ENCODE measurements around the gene NSMF.

NSMF gene

DNA sequence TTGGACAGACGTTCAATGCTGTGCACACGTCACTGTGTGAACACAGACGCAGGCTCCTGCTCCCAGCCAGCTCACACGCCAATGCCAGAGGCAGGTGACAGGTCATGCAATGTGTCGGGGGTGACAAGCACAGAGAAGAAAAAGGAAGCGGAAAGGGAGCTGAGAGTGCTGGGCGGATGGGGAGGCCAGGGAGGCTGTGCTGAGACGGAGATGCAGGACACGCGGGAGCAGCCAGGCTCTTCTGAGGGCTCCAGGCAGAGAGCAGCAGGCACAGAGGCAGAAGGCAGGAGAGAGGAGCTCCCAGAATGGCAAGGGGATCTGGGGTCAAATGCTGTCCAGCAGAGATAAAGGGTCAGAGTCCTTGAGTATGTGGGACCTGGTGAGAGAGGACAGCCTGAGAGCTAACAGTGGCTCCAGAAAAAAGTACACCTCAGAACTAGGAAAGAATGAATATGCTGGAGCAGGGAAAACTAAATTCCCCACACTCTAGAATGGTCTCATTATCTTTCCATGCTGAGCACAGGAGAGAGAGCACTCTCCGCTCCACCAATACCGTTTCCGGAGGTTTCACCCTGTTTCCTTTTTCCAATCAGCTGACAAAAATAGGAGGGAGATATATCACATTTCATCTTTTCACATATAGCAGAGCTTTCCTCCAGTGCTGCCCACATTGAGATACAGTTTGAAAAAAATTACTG lies 32.8 kb upstream of the NSMF start:
- DNase-seq: no peak

DNA sequence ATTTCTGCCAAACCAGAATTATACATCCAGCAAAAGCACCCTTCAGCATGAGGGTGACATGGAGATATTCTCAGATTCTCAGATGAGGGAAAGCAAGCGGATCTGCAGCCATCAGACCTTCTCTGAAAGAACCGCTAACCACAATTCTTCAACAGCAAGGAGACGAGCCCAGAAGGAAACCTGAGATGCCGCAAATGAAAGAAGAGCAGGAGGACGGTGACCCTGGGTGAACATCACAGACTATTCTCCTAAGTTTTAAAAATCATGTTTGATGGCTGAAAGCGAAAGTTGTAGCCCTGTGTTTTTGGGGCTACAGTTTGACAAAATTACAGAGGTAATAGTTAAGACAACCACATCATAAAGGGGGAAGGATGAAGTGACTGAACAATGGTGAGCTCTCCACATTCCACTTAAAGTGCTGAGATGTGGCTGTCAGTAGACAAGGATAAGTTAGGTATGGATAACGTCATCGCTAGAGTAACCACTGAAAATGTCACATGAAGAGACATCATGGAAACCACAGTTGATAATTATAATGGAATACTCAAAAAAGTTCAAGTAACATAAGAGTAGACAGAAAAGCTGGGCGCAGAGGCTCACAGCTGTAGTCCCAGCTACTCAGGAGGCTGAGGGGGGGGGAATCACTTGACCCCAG lies 31.5 kb upstream of the NSMF start:
- DNase-seq: no peak

DNA sequence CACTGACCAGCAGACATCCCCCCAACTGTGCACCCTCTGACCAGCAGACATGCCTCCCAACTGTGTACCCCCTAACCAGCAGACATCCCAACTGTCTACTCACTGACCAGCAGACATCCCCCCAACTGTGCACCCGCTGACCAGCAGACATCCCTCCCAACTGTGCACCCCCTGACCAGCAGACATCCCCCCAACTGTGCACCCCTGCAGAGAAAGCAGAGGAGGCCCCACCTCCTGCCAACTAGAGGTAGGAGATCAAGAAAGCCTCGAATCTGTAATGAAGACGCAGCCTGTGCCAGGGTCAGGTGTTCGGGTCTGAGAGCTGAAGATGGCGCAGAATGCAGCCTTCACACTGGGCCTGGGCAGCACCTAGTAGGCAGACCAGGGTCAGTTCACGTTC lies 29.8 kb upstream of the NSMF start:
- DNase-seq: no peak

DNA sequence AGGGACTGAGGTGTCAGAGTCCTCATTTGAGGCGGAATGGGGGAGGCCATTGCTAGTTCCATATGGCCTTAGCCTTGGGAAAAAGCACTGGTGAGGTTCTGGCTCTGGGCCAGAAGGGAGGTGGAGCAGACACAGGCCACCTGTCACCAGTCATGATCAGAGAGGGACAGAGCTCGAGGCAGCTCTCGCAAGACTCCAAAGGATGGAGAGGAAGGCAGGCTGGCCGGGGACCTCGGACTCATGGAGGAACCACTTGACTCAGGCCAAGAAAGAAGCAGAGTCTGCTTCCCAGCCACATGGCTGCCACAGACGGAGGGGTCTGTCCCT lies 29.2 kb upstream of the NSMF start:
- no peak for DNase-seq

DNA sequence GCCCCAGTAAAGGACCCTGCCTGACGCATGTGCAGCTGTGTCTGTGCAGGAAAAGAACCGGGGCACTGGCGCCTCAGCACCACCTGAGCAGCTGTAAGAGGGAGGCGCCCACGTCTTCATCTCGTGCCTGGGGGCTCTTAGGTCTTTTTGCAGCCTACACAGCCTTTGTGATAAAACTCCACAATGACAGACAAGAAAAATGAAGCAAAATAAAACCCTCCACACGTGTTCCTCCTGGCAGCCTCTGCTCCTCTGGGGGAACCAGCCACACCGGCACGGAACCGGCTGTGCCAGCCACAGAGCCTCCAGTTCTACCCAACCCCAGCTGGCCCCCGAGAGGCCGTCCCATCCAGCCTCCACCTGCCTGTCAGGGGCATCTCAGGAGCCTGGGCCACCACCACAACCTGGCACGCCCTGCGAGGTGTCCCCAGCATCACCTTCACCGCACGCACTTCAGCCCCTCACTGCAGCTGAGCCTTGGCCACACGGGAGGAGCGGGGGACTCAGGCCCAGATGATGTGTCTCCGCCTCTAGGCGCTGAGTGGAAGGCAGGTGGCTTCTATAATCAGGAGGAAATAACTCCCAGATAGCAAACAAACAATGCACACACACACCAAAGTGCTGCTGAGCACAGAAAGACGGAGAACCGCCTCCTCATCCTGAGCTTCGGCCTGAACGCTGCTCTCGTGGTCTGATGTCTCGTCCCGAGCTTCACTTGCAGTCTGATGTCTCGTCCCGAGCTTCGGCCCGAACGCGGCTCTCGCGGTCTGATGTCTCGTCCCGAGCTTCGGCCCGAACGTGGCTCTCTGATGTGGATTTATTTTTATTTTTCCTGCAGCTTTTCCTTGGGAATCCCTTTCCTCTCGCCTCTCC lies 28.6 kb upstream of the NSMF start:
- DNase-seq: no peak

DNA sequence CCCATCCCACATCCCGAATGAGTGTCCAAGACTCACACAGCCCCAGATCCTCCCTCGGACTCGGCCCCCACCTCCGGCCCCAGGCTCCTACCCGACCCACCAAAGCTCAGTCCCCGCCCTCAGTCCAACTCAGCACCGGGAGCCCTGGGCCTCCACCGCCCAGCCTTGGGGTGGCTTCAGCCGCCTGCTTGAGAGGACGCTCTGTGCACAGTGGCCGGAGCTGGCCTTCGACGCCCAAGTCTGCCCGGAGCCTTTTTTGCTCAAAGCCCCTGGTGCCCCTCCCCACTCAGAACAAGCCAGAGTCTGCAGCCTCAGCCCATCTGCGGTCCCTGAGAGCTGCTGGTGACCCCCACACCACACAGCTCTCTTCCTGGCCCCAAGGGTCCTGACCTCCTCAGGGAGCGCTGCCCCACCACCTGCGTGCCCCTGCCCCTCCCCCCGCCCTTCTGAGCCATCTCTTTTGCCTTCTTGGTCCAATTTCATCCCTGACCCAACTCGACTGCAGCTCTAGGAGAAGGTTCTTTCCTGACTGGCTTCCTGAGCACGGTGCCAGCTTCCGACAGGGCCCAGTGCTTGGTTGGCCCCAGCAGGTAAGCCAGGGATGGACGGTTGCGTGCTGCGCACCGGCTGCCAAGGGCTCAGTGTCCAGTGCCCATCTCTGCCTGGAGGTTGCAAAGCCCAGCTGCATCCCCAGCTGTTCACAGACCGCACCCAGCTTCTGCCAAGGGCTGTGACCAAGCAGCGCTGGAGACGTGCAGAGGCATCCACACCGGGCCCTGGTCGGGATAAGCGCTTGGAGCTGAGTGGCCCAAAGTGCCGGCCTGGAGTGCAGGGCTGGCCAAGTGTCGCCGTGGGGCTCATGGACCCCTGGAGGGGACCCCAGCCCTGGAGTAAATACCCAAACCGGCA lies 27.7 kb upstream of the NSMF start:
- no peak for DNase-seq

DNA sequence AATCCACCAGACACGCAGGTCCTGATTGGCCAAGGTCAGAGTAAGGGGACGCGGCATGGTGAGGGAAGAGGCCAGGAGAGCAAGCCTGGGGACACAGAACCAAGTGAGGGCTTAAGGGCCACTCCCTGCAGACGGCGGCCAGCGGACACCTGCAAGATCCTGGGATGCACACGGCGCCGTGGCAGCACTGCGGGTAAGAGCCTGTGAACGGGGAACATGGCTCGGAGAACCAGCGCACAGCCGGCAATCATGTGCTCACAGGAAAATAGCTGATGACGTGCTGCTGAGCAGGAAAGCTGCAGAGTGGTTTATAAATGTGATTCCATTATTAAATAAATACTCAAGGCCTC lies 27.0 kb upstream of the NSMF start:
- DNase-seq: no peak

DNA sequence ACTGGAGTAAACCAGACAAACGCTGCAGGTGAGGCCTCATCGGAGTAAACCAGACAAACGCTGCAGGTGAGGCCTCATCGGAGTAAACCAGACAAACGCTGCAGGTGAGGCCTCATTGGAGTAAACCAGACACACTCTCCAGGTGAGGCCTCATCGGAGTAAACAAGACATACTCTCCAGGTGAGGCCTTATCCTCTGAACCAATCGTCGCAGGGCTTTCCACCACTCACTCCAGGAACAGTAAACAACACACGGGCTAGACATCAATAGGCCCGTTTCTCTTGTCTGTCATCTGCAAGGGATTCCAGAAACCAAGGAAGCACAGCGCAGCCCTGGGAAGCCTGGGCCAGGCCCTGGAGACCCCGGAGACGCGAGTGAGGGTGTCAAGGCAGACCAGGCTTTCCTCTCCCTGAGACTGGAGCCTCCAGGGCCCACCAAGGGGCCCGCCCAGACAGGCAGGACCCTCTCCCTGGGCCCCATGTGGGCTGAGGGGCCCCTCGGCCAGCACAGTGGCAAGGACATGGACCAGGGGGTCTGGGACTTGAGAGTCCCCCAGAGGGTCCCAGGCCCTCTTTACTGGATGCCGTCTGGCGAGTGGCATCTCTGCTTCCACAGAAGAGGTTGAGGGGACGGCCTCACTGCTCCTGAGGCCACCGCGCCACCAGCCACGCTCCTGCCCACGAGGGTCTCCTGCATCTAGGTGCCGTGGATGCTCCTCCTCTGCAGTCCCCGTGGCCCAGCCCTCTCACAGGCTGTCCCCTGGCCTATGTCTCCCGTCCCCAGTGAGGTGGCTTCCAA lies 26.4 kb upstream of the NSMF start:
- no peak for DNase-seq

DNA sequence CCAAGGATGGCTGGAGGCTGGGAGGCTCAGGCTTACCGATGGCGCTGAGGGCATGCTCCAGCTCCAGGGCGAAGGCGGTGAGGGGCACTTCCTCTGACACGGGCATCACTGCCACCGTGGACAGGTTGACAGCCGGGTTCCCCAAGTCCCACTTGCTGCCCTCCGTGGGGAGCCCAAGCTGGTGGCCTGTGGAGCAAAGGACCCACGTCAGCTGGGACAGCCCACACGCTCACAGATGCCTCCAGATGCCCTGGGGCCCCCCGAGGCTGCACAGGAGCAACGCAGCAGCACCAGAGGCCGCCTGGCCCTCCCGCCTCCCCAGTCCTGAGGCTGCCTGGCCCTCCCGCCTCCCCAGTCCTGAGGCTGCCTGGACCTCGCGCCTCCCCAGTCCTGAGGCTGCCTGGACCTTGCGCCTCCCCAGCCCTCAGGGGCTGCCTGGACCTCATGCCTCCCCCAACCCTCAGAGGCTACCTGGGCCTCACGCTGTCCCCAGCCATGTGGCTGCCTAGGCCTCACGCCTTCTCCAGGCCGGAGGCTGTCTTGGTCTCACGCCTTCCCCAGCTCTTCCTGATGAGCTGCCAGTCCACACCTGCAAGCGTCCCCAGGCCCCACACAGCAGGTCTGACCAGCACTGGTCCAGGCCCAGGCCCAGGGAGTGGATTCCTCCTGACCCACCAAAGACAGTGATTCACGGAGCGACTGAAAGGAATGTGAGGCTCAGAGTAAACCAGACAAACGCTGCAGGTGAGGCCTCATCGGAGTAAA lies 25.6 kb upstream of the NSMF start:
- DNase-seq: no peak

DNA sequence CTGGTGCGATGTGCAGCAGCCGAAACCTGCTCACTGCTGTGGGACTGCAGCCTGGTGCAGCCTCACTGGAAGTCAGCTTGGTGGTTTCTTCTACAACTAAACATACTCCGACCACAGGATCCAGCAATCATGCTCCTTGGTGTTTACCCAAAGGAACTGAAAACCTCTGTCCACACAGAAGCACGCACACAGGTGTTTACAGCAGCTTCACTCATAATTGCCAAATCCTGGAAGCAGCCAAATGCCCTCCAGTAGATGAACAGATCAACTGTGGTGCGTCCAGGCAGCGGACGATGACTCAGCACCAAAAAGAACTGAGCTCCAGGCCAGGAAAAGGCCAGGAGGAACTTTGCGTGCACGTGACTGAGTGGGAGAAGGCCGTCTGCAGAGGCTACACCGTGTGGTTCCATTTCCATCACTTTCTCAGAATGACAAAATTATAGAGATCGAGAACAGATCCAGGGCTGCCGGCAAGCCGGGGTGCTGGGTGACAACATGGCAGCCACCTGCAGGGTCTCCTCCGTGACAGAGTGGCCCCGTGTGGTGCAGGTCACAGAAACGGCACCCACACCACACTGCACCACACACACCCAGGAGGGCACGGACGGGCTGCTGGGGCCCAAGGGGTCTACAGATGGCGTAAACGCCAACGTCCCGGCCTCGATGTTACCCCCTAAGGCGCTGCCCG lies 23.1 kb upstream of the NSMF start:
- DNase-seq: no peak

DNA sequence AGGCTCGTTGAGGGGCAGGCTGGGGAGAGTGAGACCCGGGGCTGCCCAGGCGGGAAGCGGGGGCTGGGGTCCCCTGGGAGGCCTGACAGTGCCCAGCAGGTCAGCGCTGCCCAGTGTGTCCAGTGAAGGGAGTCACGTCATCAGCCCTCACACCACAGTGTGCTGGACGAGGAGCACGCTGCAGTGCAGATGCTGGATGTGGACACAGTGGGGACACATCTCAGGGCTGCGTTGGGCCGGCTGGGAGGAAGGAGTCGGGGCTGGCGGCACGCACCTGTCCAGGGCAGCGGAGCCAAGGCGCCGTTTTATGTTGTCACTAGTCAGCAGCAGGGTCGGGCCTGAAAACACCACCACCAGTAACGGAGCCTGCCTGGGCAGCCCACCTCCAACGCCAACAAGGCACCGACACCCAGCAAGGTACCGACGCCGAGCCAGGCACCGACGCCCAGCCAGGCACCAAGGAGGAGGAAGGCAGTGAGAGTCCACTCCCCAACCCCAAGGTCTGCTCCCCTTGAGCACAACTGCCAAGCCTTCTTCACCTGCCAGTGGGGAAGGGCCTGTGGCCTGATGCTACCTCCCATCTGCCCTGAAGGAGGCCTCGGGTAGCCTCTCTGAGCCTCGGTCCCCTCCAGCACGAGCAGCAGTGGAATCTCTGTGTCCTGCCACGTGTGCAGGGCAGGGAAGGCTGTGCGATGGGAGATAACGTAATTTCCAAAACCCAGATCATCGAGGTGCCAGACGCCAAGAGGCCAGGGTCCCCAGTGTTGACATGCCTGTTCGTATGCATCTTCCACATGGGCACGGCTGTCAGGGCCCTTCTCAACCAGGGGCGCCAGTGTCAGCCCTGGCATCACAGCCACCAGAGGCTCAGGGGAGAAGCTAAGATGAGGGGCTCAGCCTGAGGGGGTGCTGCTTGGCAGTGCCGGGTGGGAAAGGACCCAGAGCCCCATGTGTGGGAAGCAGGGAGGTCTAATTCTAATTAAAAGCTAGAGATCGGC lies 21.9 kb upstream of the NSMF start:
- DNase-seq: no peak

DNA sequence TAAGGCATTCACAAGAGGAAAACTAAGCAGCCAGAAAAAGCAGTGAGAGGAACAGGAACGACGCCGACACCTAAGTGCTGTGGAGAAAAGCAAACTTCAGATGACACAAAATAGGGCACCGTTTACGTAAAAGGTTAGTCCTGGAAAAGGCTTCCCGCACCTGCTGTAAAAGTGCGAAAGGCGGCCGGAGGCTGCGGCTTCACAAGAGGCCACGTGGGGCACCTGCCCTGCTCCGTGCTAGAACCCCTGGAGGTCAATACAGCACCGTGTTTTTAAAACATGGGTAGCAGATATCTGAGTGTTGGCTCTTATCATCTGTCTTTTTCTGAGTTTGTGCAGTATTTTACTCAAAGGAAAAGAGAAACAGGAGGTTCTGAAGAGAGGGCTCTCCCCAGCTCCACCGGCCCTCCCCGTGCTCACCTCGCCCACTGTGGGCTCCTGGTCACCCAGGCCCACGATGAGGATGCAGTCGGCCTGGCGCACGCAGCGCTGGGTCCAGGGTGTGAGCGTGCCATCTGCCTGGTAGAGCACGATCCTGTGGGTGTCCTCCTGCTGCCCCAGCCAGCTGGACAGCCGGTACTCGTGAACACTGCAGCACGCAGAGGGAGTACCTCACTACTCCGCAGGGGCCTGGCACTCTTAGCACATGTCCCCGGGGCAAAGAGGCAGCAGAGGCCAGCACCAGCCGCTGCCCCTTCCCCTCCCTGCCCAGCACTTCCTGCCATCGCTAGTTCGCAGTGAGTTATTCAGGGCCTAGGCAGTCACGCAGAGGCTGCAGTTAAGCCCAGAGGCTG lies 21.0 kb upstream of the NSMF start:
- DNase-seq: no peak

DNA sequence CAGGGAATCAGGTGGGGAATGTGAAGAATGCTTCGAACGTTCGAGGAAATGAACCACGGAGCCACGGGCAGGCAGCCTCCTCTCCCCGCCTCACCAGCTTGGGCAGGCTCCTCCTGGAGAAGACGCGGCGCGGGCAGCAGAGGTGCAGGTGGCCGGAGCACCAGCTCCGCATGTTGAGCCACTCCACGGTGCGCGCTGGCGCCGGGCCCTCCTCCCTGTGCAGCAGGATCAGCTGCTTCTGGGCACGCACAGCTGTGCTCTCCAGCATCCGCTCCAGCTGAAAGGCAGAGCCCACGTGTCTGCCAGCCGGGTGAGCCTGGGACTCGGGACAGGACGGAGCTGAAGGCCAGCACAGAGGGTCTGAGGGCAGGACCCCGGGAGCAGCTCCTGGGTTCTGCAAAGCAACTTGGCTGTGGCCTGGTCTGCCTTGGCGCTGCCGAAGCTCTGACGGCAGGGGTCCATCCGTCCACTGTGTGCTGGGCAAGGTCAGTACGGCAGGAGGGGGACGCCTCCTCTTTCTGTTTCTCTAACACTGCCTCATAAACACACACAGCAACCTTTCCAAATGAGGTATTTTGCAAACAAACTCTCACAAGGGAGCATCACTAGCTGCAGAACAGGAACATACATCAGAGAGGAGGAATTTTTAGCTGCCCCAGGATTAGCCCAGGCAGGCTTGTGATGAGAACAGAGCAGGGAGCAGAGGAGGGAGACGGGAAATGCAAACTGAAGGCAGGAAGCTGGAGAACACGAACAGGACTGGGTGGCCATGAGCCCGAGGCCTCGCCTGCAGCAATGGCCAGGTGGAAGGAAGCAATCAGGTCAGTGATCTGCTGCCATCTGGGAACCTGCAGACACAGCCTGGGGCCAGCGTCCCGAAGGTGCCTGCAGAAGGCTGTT lies 20.1 kb upstream of the NSMF start:
- no peak for DNase-seq

DNA sequence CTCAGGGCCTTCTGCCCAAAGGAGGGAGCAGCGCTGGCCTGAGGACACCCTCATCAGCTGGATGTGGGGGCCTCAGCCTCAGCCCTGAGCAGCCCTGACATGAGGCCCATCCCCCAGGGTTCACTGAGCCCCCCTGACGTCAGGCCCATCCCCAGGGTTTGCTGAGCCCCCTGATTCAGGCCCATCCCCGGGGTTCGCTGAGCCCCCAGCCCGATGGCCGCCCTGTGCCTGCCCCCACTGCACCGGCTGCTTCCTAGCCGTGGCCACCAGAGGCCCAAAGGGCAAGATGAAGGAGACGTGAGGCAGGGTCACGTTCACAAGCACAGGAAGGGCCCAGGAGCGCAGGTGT lies 19.5 kb upstream of the NSMF start:
- DNase-seq: no peak

DNA sequence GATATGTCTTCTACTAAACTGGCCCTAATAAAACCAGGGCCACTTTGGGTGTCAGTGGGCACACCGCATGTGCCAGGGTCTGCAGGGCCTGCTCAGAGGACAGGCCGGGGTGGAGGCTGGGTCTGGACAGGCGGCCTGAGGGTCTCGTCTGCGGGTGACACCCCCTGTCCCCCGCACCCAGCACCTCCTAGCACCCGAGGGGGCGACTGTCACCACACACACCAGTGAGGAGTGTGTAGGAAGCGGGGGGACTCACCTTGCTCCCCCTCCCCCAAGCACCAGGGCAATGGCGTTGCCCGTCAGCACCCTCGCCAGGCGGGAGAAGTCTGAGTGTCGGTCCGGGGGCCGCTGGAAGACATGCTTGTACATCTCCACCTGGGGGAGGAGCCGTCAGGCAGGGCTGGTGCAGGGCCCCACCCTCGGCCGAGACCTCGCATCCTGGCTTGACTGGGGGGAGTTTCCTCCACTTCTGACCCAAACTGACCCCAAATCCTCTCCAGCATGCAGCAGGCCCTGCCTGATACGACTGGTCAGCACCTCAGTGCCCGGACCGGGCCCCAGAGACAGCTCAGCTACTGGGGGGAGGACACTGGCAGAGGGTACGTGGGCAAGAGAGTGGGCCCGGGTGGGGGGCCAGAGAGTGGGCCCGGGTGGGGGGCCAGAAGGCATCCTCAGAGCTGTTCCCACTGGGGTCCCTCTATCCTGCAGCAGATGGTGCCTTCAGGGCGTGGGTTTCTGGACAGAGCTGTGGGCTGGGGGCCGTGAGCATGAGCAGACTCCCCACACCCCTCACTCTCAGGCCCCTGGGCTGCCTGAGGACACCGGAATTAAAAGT lies 18.9 kb upstream of the NSMF start:
- DNase-seq: no peak

DNA sequence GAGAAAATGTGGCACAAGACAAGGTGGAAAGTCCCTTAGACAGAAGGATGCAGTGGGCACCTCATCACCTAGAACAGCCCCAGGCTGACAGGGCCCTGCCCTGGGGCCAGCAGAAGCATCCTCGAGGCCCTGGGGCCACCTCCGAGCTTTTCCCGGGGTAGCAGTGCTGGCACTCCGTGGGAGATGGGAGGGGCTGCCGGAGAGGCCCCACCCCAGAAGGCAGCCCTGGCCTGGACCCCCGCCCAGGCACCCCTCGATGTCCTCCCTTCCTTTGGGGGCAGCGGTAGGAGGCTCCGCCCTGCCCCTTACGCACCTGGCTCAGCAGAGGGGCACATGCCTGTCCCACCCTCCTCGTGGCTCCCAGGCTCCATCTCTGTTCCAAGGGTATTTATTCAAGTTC lies 17.7 kb upstream of the NSMF start:
- DNase-seq: no peak

DNA sequence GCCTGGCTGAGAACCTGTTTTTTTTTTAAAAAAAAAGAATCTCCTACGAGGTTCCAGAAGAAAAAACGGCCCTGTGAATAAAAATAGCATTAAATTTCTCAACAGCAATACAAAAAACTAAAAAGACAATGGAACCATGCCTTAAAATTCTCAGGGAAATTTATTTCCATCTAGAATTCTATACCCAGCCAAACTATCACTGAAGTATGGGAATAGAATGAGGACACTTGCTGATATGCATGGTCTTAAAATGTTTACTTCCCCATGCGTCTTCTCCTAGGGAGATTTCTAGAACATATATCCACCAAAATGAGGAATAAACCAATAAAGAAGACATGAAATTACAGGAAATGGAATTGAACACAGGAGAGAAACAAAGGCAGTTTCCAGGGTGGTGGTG lies 16.5 kb upstream of the NSMF start:
- no peak for DNase-seq

Data from activated CD4-positive, alpha-beta T cell treated with anti-CD3 and anti-CD28 coated beads, Interleukin-10, Interleukin-2, amounts not matched to agents 100 ng/mL and 50 ng/mL, durations not matched to agents 16 hours and 8 hours (primary cell).